Fibroblast of lung (primary cell): ENCODE results near the gene LRP1-AS. TPM values are rescaled to one million over a fixed set of nuclear protein-coding genes. Genes with fewer than 3 reads are reported as not detected.

Experiments
- DNase-seq, 2 donors: peaks; one replicate each; pipeline versions ENCODE4 v3.0.0 to v3.0.0-alpha.2; 2010; ENCODE audit warnings: low read depth in 2 of 2
- H2AFZ ChIP-seq: 2 replicates; pipeline ENCODE4 v1.5.1; 2012; ENCODE audit warnings: low read length, control low read depth, inconsistent platforms
- H3K27ac ChIP-seq: 2 replicates; pipeline ENCODE4 v1.5.1; 2011; ENCODE audit warnings: low read length, control low read depth; ENCODE audit not compliant: insufficient read depth
- H3K27me3 ChIP-seq: 2 replicates; pipeline ENCODE4 v1.5.1; 2011; ENCODE audit warnings: mild to moderate bottlenecking, low read length; ENCODE audit not compliant: control insufficient read depth, insufficient read depth
- H3K36me3 ChIP-seq: 2 replicates; pipeline ENCODE4 v1.5.1; 2011; ENCODE audit warnings: low read length; ENCODE audit not compliant: control insufficient read depth, insufficient read depth
- H3K4me1 ChIP-seq: 2 replicates; pipeline ENCODE4 v1.5.1; 2011; ENCODE audit warnings: low read length; ENCODE audit not compliant: control insufficient read depth, insufficient read depth; ENCODE audit errors: extremely low read depth
- H3K4me2 ChIP-seq: 2 replicates; pipeline ENCODE4 v1.5.1; 2011; ENCODE audit warnings: low read length, control low read depth; ENCODE audit not compliant: insufficient read depth; ENCODE audit errors: extremely low read depth
- H3K4me3 ChIP-seq, 4 experiments: fragments of 200-600 bp in 1 of 4; sonication (generic) in 1 of 4; replicated peaks in 1 of 4; 2 replicates each; pipeline ENCODE4 v1.5.1; 2011 to 2016; ENCODE audit warnings: low read length in 4 of 4, low read depth in 3 of 4, mild to moderate bottlenecking in 3 of 4, control low read depth in 2 of 4, inconsistent platforms in 1 of 4, mixed read lengths in 1 of 4; ENCODE audit not compliant: insufficient read depth in 1 of 4; ENCODE audit errors: control extremely low read depth in 1 of 4
- H3K79me2 ChIP-seq: 2 replicates; pipeline ENCODE4 v1.5.1; 2012; ENCODE audit warnings: mild to moderate bottlenecking, low read length, inconsistent platforms; ENCODE audit not compliant: control insufficient read depth, insufficient read depth
- H3K9ac ChIP-seq: 2 replicates; pipeline ENCODE4 v1.5.1; 2011; ENCODE audit warnings: mild to moderate bottlenecking, low read length, control low read depth; ENCODE audit not compliant: insufficient read depth
- H3K9me3 ChIP-seq: 2 replicates; pipeline ENCODE4 v1.5.1; 2012; ENCODE audit warnings: low read depth, low read length; ENCODE audit not compliant: control insufficient read depth, insufficient read depth
- H4K20me1 ChIP-seq: 2 replicates; pipeline ENCODE4 v1.5.1; 2011; ENCODE audit warnings: low read length; ENCODE audit not compliant: control insufficient read depth, insufficient read depth; ENCODE audit errors: extremely low read depth
- EZH2 ChIP-seq: IDR thresholded peaks from 2 replicates; pipeline ENCODE4 v1.5.1; 2012; ENCODE audit warnings: low read length, control low read depth, mild to moderate bottlenecking; ENCODE audit errors: missing control alignments
- polyA plus RNA-seq, 2 donors: library from polyadenylated mRNA; depleted of rRNA in 1 of 2; stranded (reverse) in 1 of 2; unstranded in 1 of 2; fragments of >200 nt; gene quantifications; 2 replicates each; pipeline ENCODE4 v1.2.1, GENCODE V29; 2011 to 2012; ENCODE audit warnings: missing spikeins in 1 of 2
- total RNA-seq: library from RNA; depleted of rRNA; stranded (reverse); fragments of >200 nt; gene quantifications from 2 replicates; pipeline ENCODE4 v1.2.1, GENCODE V29; 2014
- TF ChIP-seq, protein P1 (sequence below), 2 donors: IDR thresholded peaks in 1 of 2; conservative IDR thresholded peaks in 1 of 2; 1 replicate in 1 of 2; 2 replicates in 1 of 2; pipeline ENCODE4 v1.5.1; 2011 to 2012; ENCODE audit warnings: low read length in 2 of 2, control low read depth in 1 of 2, inconsistent platforms in 1 of 2, low read depth in 1 of 2, mild to moderate bottlenecking in 1 of 2

Gene LRP1-AS
- total and polyA plus RNA-seq, 2 donors (not counting 1 experiment from before 2014, with no cell fraction given) = not detected

- Histone ChIP-seq H3K4me1 (peaks cover 7% of the 10 kb centered on the region), H3K79me2 (no peaks in the 10 kb centered on the region), H3K4me3 (no peak overlapping the region), H3K27ac (no peak overlapping the region), H4K20me1 (no peaks in the 10 kb centered on the region), H3K4me2 (no peak overlapping the region), H3K27me3 (no peaks in the 10 kb centered on the region), H3K9me3 (no peaks in the 10 kb centered on the region), H3K9ac (no peak overlapping the region), H2AFZ (peak overlapping the region; percentile 42), H3K36me3 (no peaks in the 10 kb centered on the region)
- TF ChIP-seq, protein P1, sequence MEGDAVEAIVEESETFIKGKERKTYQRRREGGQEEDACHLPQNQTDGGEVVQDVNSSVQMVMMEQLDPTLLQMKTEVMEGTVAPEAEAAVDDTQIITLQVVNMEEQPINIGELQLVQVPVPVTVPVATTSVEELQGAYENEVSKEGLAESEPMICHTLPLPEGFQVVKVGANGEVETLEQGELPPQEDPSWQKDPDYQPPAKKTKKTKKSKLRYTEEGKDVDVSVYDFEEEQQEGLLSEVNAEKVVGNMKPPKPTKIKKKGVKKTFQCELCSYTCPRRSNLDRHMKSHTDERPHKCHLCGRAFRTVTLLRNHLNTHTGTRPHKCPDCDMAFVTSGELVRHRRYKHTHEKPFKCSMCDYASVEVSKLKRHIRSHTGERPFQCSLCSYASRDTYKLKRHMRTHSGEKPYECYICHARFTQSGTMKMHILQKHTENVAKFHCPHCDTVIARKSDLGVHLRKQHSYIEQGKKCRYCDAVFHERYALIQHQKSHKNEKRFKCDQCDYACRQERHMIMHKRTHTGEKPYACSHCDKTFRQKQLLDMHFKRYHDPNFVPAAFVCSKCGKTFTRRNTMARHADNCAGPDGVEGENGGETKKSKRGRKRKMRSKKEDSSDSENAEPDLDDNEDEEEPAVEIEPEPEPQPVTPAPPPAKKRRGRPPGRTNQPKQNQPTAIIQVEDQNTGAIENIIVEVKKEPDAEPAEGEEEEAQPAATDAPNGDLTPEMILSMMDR (conservative IDR thresholded peaks at IDR 0.05 in 1 of 2, IDR thresholded peaks at IDR 0.05 in 1 of 2; ENCODE audit: low read depth in 1 of 2, low read length in 2 of 2) = no peak
- no peak for TF ChIP-seq EZH2
- DNase-seq = no peak
Measured at GRCh38 chr12:57119294-57120085, 27.9 kb downstream of the LRP1-AS start.

- DNase-seq = no peak
- Histone ChIP-seq H3K27me3 (no peaks in the 10 kb centered on the region), H3K9me3 (no peaks in the 10 kb centered on the region), H3K27ac (no peak overlapping the region), H3K4me3 (no peak overlapping the region), H3K9ac (no peak overlapping the region), H3K79me2 (no peaks in the 10 kb centered on the region), H4K20me1 (no peaks in the 10 kb centered on the region), H3K4me2 (no peak overlapping the region), H3K36me3 (no peaks in the 10 kb centered on the region), H3K4me1 (peaks cover 7% of the 10 kb centered on the region), H2AFZ (peak overlapping the region; percentile 42)
- no peak for TF ChIP-seq EZH2
Measured at GRCh38 chr12:57118711-57119271, 28.6 kb downstream of the LRP1-AS start.

DNA sequence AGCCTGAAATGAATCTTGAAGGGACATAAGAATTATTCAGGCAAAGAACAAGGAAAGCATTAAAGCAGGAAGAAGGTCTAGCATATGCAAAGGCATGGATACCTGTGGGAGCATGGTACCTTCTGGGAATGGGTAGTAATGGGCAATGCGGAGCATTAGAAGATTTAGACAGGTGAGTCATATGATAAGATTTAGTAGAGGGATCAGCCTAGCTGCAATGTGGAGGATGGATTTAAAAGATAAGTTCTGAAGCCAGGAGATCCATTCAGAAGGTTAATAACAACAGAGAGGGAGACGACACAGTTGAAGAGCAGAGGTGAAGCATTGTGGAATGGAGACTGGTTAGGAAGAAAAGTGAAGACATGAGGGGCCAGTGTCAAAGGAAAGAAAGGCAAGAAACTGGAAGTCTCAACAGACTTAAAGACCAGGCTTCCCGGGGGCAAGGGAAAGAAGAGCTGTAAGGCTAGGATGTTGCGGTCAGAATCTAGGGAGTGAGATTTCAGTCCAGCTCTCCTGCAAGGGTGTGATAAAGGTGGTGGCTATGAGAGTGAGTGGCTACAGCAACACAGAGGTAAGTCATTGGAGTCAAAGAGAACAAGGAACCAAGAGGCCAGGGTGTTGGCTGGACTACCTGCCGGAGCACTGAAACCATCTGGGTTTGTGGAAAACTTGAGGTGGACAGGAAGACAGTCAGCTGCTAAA lies 30.7 kb downstream of the LRP1-AS start:
- DNase-seq = no peak
- no peak overlapping the region for H3K4me3 ChIP-seq
- H3K4me1 ChIP-seq = peaks cover 12% of the 10 kb centered on the region
- H3K79me2 ChIP-seq = no peaks in the 10 kb centered on the region
- no peak overlapping the region for H3K27ac ChIP-seq
- no peaks in the 10 kb centered on the region for H4K20me1 ChIP-seq
- no peak overlapping the region for H2AFZ ChIP-seq
- H3K36me3 ChIP-seq = no peaks in the 10 kb centered on the region
- H3K4me2 ChIP-seq = no peak overlapping the region
- H3K9ac ChIP-seq = no peak overlapping the region
- no peaks in the 10 kb centered on the region for H3K27me3 ChIP-seq
- H3K9me3 ChIP-seq = no peaks in the 10 kb centered on the region
- TF ChIP-seq, protein P1 (conservative IDR thresholded peaks at IDR 0.05 in 1 of 2, IDR thresholded peaks at IDR 0.05 in 1 of 2; ENCODE audit: low read depth in 1 of 2, low read length in 2 of 2) = no peak
- TF ChIP-seq EZH2 = no peak
